K562 (cell line): ENCODE measurements around the gene CUL4B. TPM values are rescaled to one million over a fixed set of nuclear protein-coding genes. Genes with fewer than 3 reads are reported as not detected.

Experiments
- JUND ChIP-seq, 2 experiments: IDR thresholded peaks; 2 replicates in 1 of 2; 3 replicates in 1 of 2; pipeline ENCODE4 v1.6.1; 2011; ENCODE audit warnings: borderline replicate concordance in 2 of 2, low read depth in 2 of 2, low read length in 2 of 2, improper control_type of control experiment in 1 of 2, missing biosample characterization in 1 of 2, missing genetic modification characterization in 1 of 2, missing genetic modification reagents in 1 of 2
- TFAM ChIP-seq: fragments of 250-450 bp; sonication (Bioruptor Pico); conservative IDR thresholded peaks from 2 replicates; pipeline ENCODE4 v1.5.0; 2021; ENCODE audit warnings: mild to moderate bottlenecking, moderate library complexity
- ZNF24 ChIP-seq: fragments of 450-650 bp; IDR thresholded peaks from 2 replicates; pipeline ENCODE4 v1.6.1; 2016
- ZNF347 ChIP-seq: fragments of 450-650 bp; formaldehyde crosslinking; IDR thresholded peaks from 2 replicates; pipeline ENCODE4 v1.4.0; 2020; ENCODE audit warnings: low read depth, mild to moderate bottlenecking, moderate library complexity
- ZSCAN32 ChIP-seq: fragments of 450-650 bp; formaldehyde crosslinking; IDR thresholded peaks from 2 replicates; pipeline ENCODE4 v1.4.0; 2020; ENCODE audit warnings: mild to moderate bottlenecking, moderate library complexity
- polyA plus RNA-seq, 8 experiments: library from polyadenylated mRNA; depleted of rRNA in 4 of 8; stranded (reverse) in 5 of 8; unstranded in 3 of 8; fragments of >200 nt; fragmentation: Nextera tagmentation in 2 of 8; fragmentation: Illumina TruSeq in 1 of 8; extraction: Ambion mirVana in 2 of 8; extraction: Trizol in 1 of 8; gene quantifications; 2 replicates each; pipeline versions ENCODE4 v1.2.1 to v1.2.3, GENCODE V29; 2011 to 2014; ENCODE audit warnings: inconsistent platforms in 1 of 8, missing spikeins in 1 of 8
- total RNA-seq, 7 experiments: library from RNA; depleted of rRNA in 6 of 7; stranded (reverse); fragments of >200 nt in 6 of 7; fragmentation: Illumina TruSeq in 2 of 7; extraction: Trizol in 2 of 7; gene quantifications; 2 replicates each; pipeline versions ENCODE4 v1.2.1 to v1.2.3, GENCODE V29; 2011 to 2021; ENCODE audit warnings: low replicate concordance in 1 of 7
- TF ChIP-seq, protein P1 (sequence below): sonication (generic); formaldehyde crosslinking; IDR thresholded peaks from 2 replicates; pipeline ENCODE4 v1.8.1; 2023; ENCODE audit warnings: missing genetic modification reagents, mild to moderate bottlenecking, borderline replicate concordance

CUL4B gene
- total and polyA plus RNA-seq, 9 of the 15 experiments (the other 6 are each of a cell fraction or from before 2014, with no cell fraction given), result 15.0 to 41.7 (median 37.5) TPM

DNA sequence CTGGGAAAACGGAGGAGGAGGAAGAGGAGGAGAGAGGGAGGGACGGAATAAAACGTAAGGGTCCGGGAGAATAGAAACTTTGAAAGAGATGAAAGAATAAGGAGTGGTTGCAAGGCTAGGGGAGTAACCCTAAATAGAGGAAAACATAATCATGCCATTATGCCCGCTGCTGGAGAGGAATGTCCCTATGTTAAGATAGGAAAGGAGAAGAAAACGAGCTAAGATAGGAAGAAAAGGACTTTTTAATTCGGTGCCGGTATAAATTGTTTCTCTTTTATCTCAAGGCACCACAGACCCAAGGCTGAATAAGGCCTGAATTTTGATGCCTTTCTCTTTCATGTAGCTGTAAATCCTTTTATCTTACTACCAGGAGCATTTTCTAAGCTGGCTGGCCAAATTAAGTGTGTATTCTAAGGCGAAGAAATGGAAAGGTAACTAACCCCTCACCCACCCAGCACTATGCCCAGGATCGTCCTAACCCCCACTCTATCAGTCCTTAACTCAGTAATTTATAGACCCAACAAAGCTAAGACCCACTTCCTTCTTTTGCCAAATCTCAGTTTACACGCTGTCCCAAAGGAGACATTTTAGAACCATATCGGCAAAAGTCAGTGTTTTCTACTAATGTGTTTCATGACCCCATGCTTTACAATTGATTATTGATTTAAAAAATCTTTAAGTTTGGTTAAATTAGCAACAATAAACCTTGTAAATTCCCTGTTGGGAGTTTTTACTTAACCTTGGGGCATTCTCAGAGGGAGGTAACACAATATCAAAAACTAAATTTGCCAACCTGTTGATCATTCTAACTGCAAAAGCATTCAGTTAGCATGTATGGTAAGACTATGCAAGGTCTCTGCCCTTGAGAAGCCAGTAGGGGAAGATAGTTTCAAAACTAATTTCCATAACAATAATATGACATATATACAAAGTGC, 1.1 kb upstream of the CUL4B start (continued):
- TF ChIP-seq ZNF347 (CRISPR knock-in tag), result no peak
- TF ChIP-seq ZNF24, result no peak
- no peak for TF ChIP-seq TFAM (CRISPR knock-in tag)
- TF ChIP-seq ZSCAN32 (CRISPR knock-in tag), result no peak
- TF ChIP-seq JUND (IDR thresholded peaks at IDR 0.05; ENCODE audit: borderline replicate concordance, low read depth, low read length), result no peak
- TF ChIP-seq JUND (tag; IDR thresholded peaks at IDR 0.05; ENCODE audit: borderline replicate concordance, low read depth, low read length), result no peak
- TF ChIP-seq, protein P1, sequence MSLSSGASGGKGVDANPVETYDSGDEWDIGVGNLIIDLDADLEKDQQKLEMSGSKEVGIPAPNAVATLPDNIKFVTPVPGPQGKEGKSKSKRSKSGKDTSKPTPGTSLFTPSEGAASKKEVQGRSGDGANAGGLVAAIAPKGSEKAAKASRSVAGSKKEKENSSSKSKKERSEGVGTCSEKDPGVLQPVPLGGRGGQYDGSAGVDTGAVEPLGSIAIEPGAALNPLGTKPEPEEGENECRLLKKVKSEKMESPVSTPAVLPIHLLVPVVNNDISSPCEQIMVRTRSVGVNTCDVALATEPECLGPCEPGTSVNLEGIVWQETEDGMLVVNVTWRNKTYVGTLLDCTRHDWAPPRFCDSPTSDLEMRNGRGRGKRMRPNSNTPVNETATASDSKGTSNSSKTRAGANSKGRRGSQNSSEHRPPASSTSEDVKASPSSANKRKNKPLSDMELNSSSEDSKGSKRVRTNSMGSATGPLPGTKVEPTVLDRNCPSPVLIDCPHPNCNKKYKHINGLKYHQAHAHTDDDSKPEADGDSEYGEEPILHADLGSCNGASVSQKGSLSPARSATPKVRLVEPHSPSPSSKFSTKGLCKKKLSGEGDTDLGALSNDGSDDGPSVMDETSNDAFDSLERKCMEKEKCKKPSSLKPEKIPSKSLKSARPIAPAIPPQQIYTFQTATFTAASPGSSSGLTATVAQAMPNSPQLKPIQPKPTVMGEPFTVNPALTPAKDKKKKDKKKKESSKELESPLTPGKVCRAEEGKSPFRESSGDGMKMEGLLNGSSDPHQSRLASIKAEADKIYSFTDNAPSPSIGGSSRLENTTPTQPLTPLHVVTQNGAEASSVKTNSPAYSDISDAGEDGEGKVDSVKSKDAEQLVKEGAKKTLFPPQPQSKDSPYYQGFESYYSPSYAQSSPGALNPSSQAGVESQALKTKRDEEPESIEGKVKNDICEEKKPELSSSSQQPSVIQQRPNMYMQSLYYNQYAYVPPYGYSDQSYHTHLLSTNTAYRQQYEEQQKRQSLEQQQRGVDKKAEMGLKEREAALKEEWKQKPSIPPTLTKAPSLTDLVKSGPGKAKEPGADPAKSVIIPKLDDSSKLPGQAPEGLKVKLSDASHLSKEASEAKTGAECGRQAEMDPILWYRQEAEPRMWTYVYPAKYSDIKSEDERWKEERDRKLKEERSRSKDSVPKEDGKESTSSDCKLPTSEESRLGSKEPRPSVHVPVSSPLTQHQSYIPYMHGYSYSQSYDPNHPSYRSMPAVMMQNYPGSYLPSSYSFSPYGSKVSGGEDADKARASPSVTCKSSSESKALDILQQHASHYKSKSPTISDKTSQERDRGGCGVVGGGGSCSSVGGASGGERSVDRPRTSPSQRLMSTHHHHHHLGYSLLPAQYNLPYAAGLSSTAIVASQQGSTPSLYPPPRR (CRISPR knock-in tag), result no peak
